ENCODE measurements around the gene MALRD1.

MALRD1 gene

GRCh38 chr10:19611775-19612174 lies 563.2 kb downstream of the MALRD1 start:
- Mint-ChIP-seq H3K27ac (no peak overlapping the region), H3K4me1 (no peaks in the 10 kb centered on the region), H3K4me3 (no peak overlapping the region), H3K9me3 (no peaks in the 10 kb centered on the region), H3K27me3 (ENCODE audit: low read depth, poor library complexity) (peaks cover 3% of the 10 kb centered on the region), H3K36me3 (ENCODE audit: low read depth) (no peaks in the 10 kb centered on the region)
- TF ChIP-seq, protein P1, sequence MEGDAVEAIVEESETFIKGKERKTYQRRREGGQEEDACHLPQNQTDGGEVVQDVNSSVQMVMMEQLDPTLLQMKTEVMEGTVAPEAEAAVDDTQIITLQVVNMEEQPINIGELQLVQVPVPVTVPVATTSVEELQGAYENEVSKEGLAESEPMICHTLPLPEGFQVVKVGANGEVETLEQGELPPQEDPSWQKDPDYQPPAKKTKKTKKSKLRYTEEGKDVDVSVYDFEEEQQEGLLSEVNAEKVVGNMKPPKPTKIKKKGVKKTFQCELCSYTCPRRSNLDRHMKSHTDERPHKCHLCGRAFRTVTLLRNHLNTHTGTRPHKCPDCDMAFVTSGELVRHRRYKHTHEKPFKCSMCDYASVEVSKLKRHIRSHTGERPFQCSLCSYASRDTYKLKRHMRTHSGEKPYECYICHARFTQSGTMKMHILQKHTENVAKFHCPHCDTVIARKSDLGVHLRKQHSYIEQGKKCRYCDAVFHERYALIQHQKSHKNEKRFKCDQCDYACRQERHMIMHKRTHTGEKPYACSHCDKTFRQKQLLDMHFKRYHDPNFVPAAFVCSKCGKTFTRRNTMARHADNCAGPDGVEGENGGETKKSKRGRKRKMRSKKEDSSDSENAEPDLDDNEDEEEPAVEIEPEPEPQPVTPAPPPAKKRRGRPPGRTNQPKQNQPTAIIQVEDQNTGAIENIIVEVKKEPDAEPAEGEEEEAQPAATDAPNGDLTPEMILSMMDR (IDR thresholded peaks at IDR 0.05), result no peak
- no peak for DNase-seq

GRCh38 chr10:19616966-19617365 lies 568.4 kb downstream of the MALRD1 start:
- Mint-ChIP-seq H3K4me1 (no peaks in the 10 kb centered on the region), H3K27ac (no peak overlapping the region), H3K9me3 (no peaks in the 10 kb centered on the region), H3K4me3 (no peak overlapping the region), H3K27me3 (ENCODE audit: low read depth, poor library complexity) (peaks cover 9% of the 10 kb centered on the region), H3K36me3 (ENCODE audit: low read depth) (no peaks in the 10 kb centered on the region)
- TF ChIP-seq, protein P1 (IDR thresholded peaks at IDR 0.05), result no peak
- no peak for DNase-seq

GRCh38 chr10:19620811-19621210 lies 572.2 kb downstream of the MALRD1 start:
- TF ChIP-seq, protein P1 (IDR thresholded peaks at IDR 0.05), result no peak
- Mint-ChIP-seq H3K27me3 (ENCODE audit: low read depth, poor library complexity) (peaks cover 6% of the 10 kb centered on the region), H3K4me3 (no peak overlapping the region), H3K4me1 (no peaks in the 10 kb centered on the region), H3K36me3 (ENCODE audit: low read depth) (no peaks in the 10 kb centered on the region), H3K27ac (no peak overlapping the region), H3K9me3 (no peaks in the 10 kb centered on the region)
- no peak for DNase-seq

GRCh38 chr10:19623321-19623720 lies 574.7 kb downstream of the MALRD1 start:
- Mint-ChIP-seq H3K4me3 (no peak overlapping the region), H3K9me3 (no peaks in the 10 kb centered on the region), H3K4me1 (no peaks in the 10 kb centered on the region), H3K27ac (no peak overlapping the region), H3K27me3 (ENCODE audit: low read depth, poor library complexity) (peaks cover 6% of the 10 kb centered on the region), H3K36me3 (ENCODE audit: low read depth) (no peaks in the 10 kb centered on the region)
- TF ChIP-seq, protein P1 (IDR thresholded peaks at IDR 0.05), result no peak
- no peak for DNase-seq

DNA sequence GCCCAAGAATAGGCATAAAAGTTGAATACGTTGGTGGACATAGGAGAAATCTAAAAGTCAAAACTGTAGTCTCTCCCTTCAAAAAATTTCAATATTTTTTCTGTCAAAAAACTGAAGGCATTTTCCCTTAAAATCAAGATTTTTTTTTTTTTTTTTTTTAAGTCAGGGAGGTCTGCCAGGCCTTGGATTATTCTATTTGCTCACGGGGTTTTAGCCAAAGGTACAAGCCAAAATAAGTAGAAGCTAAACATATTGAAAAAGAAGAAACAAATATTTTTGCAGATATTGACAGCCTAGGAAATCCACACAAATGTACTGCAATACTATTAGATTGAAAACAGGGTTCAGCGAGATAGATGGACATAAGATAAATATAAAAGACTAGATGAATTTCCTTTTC lies 577.6 kb downstream of the MALRD1 start:
- DNase-seq, result no peak
- H3K27ac Mint-ChIP-seq, result no peak overlapping the region
- TF ChIP-seq, protein P1 (IDR thresholded peaks at IDR 0.05), result no peak
- peaks cover 4% of the 10 kb centered on the region for H3K27me3 Mint-ChIP-seq (ENCODE audit: low read depth, poor library complexity)
- H3K9me3 Mint-ChIP-seq, result no peaks in the 10 kb centered on the region
- no peak overlapping the region for H3K4me3 Mint-ChIP-seq
- peaks cover 15% of the 10 kb centered on the region for H3K4me1 Mint-ChIP-seq
- H3K36me3 Mint-ChIP-seq (ENCODE audit: low read depth), result no peaks in the 10 kb centered on the region

DNA sequence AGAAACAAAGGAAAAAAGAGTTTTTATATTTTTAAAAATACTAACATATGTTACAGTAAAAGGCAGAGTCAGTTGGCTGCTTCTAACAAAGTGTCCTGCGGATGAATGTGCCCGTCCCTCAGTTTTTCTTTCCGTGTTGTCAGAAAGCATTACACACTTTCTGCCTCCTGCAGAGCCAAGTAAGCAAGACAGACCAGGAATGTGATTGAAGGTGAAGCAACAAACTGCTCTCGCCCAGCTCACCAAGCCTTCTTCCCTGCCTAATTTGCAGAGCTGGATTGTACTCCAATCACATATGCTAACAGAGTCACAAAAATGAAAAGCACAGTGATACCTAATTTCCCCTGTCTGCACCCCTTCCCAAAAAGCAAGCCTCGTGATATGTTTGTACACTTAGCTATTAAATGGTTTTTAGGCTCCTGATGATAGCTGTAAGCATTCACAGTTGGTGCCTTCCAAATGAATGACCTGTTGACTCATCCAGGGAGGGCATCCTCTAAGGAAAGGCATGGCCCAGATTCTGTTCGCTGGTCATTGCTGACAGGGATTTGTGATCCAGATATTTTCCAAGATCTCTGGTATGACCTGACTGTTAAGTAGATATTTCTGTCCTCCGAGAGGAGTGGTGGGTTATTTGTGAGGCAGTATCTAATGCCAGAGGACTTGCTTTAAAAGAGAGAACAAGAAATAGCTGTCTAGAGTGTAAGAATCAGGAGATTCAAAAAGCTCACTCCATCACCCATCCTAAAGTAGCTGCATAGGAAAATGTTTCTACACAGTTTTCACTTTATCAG lies 580.4 kb downstream of the MALRD1 start:
- Mint-ChIP-seq H3K27ac (no peak overlapping the region), H3K27me3 (ENCODE audit: low read depth, poor library complexity) (no peaks in the 10 kb centered on the region), H3K36me3 (ENCODE audit: low read depth) (no peaks in the 10 kb centered on the region), H3K9me3 (no peaks in the 10 kb centered on the region), H3K4me1 (peaks cover 15% of the 10 kb centered on the region), H3K4me3 (no peak overlapping the region)
- TF ChIP-seq, protein P1 (IDR thresholded peaks at IDR 0.05), result no peak
- no peak for DNase-seq

Data from nephron progenitor cell (in vitro differentiated cells).